ENCODE results near the gene JUNB. TPM values are rescaled to one million over a fixed set of nuclear protein-coding genes. Genes with fewer than 3 reads are reported as not detected.
A peak's percentile ranks its signal among the peaks of the same experiment; 100 is the strongest.

JUNB gene
- polyA plus RNA-seq, 2 donors: 175 to 339 TPM

GRCh38 chr19:12770922-12771321, 20.4 kb upstream of the JUNB start:
- Histone ChIP-seq H3K27ac (ENCODE audit: low read depth in 2 of 2, low read length in 1 of 2) (no peak overlapping the region), H3K36me3 (ENCODE audit: control insufficient read depth in 2 of 2, insufficient read depth in 2 of 2, low read length in 1 of 2) (peaks cover 5 to 30% of the 10 kb centered on the region in 2 donors), H3K4me1 (ENCODE audit: control insufficient read depth in 2 of 2, insufficient read depth in 2 of 2, low read length in 1 of 2) (peaks cover 0 to 10% of the 10 kb centered on the region in 2 donors), H3K27me3 (ENCODE audit: control insufficient read depth in 1 of 2, insufficient read depth in 2 of 2, low read length in 2 of 2) (no peaks in the 10 kb centered on the region), H3K4me3 (ENCODE audit: low read depth in 1 of 2, low read length in 2 of 2) (no peak overlapping the region), H3K9me3 (ENCODE audit: control insufficient read depth in 2 of 2, insufficient read depth in 1 of 2, low read depth in 1 of 2, low read length in 1 of 2) (no peaks in the 10 kb centered on the region)
- WGBS, 2 donors: 95 to 97% methylated on average over 13 of the region's 13 CpGs

GRCh38 chr19:12772323-12772722, 19.0 kb upstream of the JUNB start:
- H3K4me3 ChIP-seq (ENCODE audit: low read depth in 1 of 2, low read length in 2 of 2): no peak overlapping the region
- 77 to 82% methylated on average over 4 of the region's 4 CpGs for WGBS, 2 donors
- H3K9me3 ChIP-seq (ENCODE audit: control insufficient read depth in 2 of 2, insufficient read depth in 1 of 2, low read depth in 1 of 2, low read length in 1 of 2): no peaks in the 10 kb centered on the region
- peaks cover 0 to 10% of the 10 kb centered on the region in 2 donors for H3K4me1 ChIP-seq (ENCODE audit: control insufficient read depth in 2 of 2, insufficient read depth in 2 of 2, low read length in 1 of 2)
- peaks cover 5 to 30% of the 10 kb centered on the region in 2 donors for H3K36me3 ChIP-seq (ENCODE audit: control insufficient read depth in 2 of 2, insufficient read depth in 2 of 2, low read length in 1 of 2)
- H3K27me3 ChIP-seq (ENCODE audit: control insufficient read depth in 1 of 2, insufficient read depth in 2 of 2, low read length in 2 of 2): no peaks in the 10 kb centered on the region
- H3K27ac ChIP-seq (ENCODE audit: low read depth in 2 of 2, low read length in 1 of 2): no peak overlapping the region

DNA sequence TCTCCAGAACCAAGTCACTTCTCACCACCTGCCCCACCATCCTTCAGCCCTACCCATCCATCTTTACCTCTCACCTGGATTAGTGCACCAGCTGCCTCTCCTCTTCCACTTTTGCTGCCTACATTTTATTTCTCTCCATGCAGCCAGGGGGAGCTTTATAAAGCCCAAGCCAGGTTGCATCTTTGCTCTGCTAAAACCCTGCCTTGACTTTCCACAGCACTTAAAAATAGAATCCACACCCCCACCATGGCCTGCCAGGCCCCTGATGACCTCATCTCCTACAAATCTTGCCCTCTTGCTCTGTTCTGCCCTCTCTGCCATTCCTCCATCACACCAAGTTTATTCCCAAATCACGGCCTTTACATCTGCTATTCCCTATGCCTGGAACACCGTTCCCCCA, 17.7 kb upstream of the JUNB start:
- Histone ChIP-seq H3K9me3 (ENCODE audit: control insufficient read depth in 2 of 2, insufficient read depth in 1 of 2, low read depth in 1 of 2, low read length in 1 of 2) (no peaks in the 10 kb centered on the region), H3K27ac (ENCODE audit: low read depth in 2 of 2, low read length in 1 of 2) (no peak overlapping the region), H3K4me1 (ENCODE audit: control insufficient read depth in 2 of 2, insufficient read depth in 2 of 2, low read length in 1 of 2) (peaks cover 0 to 10% of the 10 kb centered on the region in 2 donors), H3K4me3 (ENCODE audit: low read depth in 1 of 2, low read length in 2 of 2) (no peak overlapping the region), H3K36me3 (ENCODE audit: control insufficient read depth in 2 of 2, insufficient read depth in 2 of 2, low read length in 1 of 2) (peaks cover 5 to 26% of the 10 kb centered on the region in 2 donors), H3K27me3 (ENCODE audit: control insufficient read depth in 1 of 2, insufficient read depth in 2 of 2, low read length in 2 of 2) (no peaks in the 10 kb centered on the region)
- 84 to 90% methylated on average over 2 of the region's 2 CpGs for WGBS, 2 donors

DNA sequence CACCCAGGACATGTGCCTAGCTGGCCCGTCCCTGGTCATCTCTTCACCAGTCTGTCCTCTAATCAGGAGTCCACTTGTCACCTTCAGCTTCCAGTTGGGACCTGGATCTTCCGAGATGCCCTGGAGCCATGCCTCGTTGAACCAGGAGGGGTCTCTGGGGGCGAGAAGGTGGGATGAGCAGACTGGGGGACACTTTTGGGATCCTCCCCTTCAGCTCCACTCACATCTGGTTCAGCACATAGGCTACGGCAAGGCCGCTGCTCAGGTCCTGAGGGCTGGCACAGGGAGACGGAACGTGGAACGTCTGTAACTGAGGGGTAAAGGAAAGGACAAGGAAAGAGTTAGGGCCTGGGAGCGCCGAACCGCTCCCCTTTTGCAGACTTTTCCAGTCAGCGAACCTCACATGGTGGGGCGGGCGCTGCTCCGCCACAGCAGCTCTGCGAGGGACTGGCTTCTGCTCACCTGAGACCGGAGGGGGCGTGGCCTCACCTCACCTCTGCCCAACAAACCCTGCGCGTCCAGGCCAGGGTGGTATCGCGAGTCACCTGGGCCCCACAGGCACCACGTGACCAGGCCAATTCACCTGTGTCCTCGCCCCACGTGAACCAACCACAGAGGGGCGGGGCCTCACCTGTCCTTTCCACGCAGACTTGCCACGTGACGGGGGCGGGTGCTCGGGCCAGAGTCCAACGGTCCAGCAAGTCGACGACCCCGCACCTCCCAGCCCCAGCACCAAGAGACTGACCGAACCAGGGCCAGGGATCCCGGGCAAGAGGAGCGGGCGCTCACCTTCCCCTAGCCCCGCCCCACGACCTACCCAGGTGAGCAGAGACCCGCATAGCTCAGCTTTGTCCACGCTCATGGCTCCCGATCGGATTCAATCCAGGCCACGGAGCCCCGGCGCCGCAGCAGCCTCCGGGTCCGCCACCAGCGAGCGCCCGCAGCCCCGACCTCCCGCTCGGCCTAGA, 16.4 kb upstream of the JUNB start, which contains the start of gene HOOK2:
HOOK2 (minus strand) TSS at position 965 of the 968 bp plus-strand sequence; CDS start at position 862, 103 bp downstream.
- WGBS, 2 donors: 13 to 14% methylated on average over 58 of the region's 58 CpGs
- Histone ChIP-seq H3K4me3 (ENCODE audit: low read depth in 1 of 2, low read length in 2 of 2) (peak within 1 kb of the TSS; percentile 68 to 77), H3K27ac (ENCODE audit: low read depth in 2 of 2, low read length in 1 of 2) (peak within 1 kb of the TSS; percentile 96 to 98), H3K9me3 (ENCODE audit: control insufficient read depth in 2 of 2, insufficient read depth in 1 of 2, low read depth in 1 of 2, low read length in 1 of 2) (no peaks in the 10 kb centered on the region), H3K36me3 (ENCODE audit: control insufficient read depth in 2 of 2, insufficient read depth in 2 of 2, low read length in 1 of 2) (peaks cover 5 to 19% of the 10 kb centered on the region in 2 donors), H3K27me3 (ENCODE audit: control insufficient read depth in 1 of 2, insufficient read depth in 2 of 2, low read length in 2 of 2) (no peaks in the 10 kb centered on the region), H3K4me1 (ENCODE audit: control insufficient read depth in 2 of 2, insufficient read depth in 2 of 2, low read length in 1 of 2) (peaks cover 0 to 17% of the 10 kb centered on the region in 2 donors)

- Histone ChIP-seq H3K27ac (ENCODE audit: low read depth in 2 of 2, low read length in 1 of 2) (peak overlapping the region; percentile 96 to 99), H3K9me3 (ENCODE audit: control insufficient read depth in 2 of 2, insufficient read depth in 1 of 2, low read depth in 1 of 2, low read length in 1 of 2) (no peaks in the 10 kb centered on the region), H3K4me1 (ENCODE audit: control insufficient read depth in 2 of 2, insufficient read depth in 2 of 2, low read length in 1 of 2) (peaks cover 0 to 17% of the 10 kb centered on the region in 2 donors), H3K27me3 (ENCODE audit: control insufficient read depth in 1 of 2, insufficient read depth in 2 of 2, low read length in 2 of 2) (no peaks in the 10 kb centered on the region), H3K4me3 (ENCODE audit: low read depth in 1 of 2, low read length in 2 of 2) (peak overlapping the region; percentile 63 to 66), H3K36me3 (ENCODE audit: control insufficient read depth in 2 of 2, insufficient read depth in 2 of 2, low read length in 1 of 2) (peaks cover 0 to 4% of the 10 kb centered on the region in 2 donors)
- WGBS, 2 donors: 5 to 8% methylated on average over 43 of the region's 43 CpGs
Measured at GRCh38 chr19:12777217-12778016, 13.9 kb upstream of the JUNB start.

DNA sequence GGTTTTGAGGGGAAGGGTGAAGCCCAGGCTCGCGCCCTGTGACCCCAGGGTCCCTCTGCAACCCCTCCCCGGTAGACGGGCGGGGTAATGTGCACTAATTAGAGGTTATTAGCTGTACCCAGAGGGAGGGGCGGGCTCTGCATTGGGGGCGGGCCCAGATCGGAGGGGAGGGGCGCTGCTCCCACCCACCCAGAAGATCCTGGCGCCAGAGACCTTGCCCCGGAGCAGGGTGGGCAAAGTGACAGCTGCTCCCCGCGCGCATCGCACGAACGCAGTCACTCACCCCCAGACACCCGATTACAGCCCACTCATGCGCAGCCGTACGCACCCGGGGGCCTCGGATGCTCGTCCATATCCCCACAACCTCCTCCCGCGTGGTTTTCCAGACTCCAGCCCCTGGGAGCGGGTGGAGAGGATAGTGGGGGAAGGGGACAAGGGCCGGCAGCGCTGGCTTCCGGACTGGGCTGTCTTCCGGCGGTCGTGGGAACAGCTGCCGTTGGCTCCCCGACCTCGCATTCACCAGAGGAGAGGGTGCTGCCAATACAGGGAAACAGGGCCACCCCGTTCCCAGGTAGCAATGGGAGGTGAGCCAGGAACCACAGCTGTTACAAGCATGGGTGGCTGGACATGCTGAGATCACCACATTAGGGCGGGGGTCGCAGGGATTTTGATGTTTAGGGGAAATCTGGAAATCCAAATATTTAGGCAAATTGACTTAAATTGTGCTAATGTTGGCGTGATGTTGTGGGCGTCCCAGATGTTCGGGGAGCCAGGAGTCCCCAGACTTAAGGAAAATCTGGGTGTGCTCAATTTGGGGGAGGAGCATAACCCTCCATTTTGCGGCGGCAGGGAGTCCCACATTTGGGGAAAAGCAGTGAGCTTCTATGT, 13.0 kb upstream of the JUNB start:
- H3K27ac ChIP-seq (ENCODE audit: low read depth in 2 of 2, low read length in 1 of 2): peak overlapping the region; percentile 96 to 99
- peaks cover 0 to 4% of the 10 kb centered on the region in 2 donors for H3K36me3 ChIP-seq (ENCODE audit: control insufficient read depth in 2 of 2, insufficient read depth in 2 of 2, low read length in 1 of 2)
- no peaks in the 10 kb centered on the region for H3K9me3 ChIP-seq (ENCODE audit: control insufficient read depth in 2 of 2, insufficient read depth in 1 of 2, low read depth in 1 of 2, low read length in 1 of 2)
- no peaks in the 10 kb centered on the region for H3K27me3 ChIP-seq (ENCODE audit: control insufficient read depth in 1 of 2, insufficient read depth in 2 of 2, low read length in 2 of 2)
- peaks cover 5 to 17% of the 10 kb centered on the region in 2 donors for H3K4me1 ChIP-seq (ENCODE audit: control insufficient read depth in 2 of 2, insufficient read depth in 2 of 2, low read length in 1 of 2)
- WGBS, 2 donors: 1 to 2% methylated on average over 42 to 44 of the region's 44 CpGs
- H3K4me3 ChIP-seq (ENCODE audit: low read depth in 1 of 2, low read length in 2 of 2): peak overlapping the region; percentile 63 to 66

DNA sequence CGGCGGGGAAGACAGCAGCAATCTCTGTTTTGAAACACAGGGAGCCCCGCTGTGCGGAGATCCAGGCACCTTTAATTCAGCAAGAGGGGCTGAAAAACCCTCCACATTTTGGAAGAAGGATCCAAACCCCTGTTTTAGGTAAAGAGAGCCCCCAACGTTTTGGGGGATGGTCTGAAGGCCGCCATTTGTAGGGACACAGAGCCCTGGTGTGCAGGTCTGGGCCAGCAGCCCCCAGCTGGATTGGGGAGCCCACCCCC, 12.5 kb upstream of the JUNB start:
- Histone ChIP-seq H3K27ac (ENCODE audit: low read depth in 2 of 2, low read length in 1 of 2) (peak overlapping the region; percentile 96 to 99), H3K9me3 (ENCODE audit: control insufficient read depth in 2 of 2, insufficient read depth in 1 of 2, low read depth in 1 of 2, low read length in 1 of 2) (no peaks in the 10 kb centered on the region), H3K27me3 (ENCODE audit: control insufficient read depth in 1 of 2, insufficient read depth in 2 of 2, low read length in 2 of 2) (no peaks in the 10 kb centered on the region), H3K4me1 (ENCODE audit: control insufficient read depth in 2 of 2, insufficient read depth in 2 of 2, low read length in 1 of 2) (peaks cover 7 to 22% of the 10 kb centered on the region in 2 donors), H3K4me3 (ENCODE audit: low read depth in 1 of 2, low read length in 2 of 2) (peak overlapping the region; percentile 63 to 66), H3K36me3 (ENCODE audit: control insufficient read depth in 2 of 2, insufficient read depth in 2 of 2, low read length in 1 of 2) (peaks cover 0 to 4% of the 10 kb centered on the region in 2 donors)
- WGBS, 2 donors: 18 to 51% methylated on average over 6 of the region's 6 CpGs

DNA sequence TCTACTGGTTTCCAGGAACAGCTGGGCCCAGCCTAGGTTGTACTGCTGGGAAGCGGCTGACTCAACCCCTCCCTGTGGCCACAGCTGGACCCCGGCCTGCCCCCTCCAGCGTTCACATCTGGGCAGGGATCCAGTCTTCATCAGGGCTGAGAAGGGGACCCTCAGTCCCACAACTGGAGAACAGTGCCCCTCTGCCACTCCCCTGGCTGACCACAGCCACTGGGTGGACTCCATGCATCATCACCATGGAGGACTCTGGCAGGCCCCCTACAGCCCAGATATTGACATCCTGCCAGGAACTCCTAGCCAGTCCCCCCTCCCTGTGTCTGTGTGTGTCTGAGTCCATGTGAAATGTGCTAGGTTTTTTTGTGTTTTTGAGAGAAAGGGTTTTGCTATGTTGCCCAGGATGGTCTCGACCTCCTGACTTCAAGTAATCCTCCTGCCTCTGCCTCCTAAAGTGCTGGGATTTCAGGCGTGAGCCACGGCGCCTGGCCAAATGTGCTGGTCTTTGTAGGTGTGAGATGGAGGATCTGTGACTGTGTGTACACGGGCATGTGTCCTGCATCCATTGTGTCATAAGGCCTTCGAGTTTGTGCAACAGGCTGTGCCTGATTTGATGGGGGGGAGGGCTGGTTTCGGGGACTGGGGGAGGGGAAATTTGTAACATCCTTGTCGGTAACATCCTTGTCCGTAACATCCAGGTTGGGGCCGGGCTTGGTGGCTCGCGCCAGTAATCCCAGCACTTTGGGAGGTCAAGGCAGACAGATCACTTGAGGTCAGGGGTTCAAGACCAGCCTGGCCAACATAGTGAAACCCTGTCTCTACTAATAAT, 11.9 kb upstream of the JUNB start:
- Histone ChIP-seq H3K36me3 (ENCODE audit: control insufficient read depth in 2 of 2, insufficient read depth in 2 of 2, low read length in 1 of 2) (peaks cover 0 to 2% of the 10 kb centered on the region in 2 donors), H3K4me3 (ENCODE audit: low read depth in 1 of 2, low read length in 2 of 2) (peak overlapping the region; percentile 63 to 66), H3K27ac (ENCODE audit: low read depth in 2 of 2, low read length in 1 of 2) (peak overlapping the region; percentile 96 to 99), H3K9me3 (ENCODE audit: control insufficient read depth in 2 of 2, insufficient read depth in 1 of 2, low read depth in 1 of 2, low read length in 1 of 2) (no peaks in the 10 kb centered on the region), H3K4me1 (ENCODE audit: control insufficient read depth in 2 of 2, insufficient read depth in 2 of 2, low read length in 1 of 2) (peaks cover 7 to 24% of the 10 kb centered on the region in 2 donors), H3K27me3 (ENCODE audit: control insufficient read depth in 1 of 2, insufficient read depth in 2 of 2, low read length in 2 of 2) (no peaks in the 10 kb centered on the region)
- 53 to 63% methylated on average over 15 of the region's 15 CpGs for WGBS, 2 donors
